Tibial nerve (tissue), 4 donors: ENCODE data around the gene CCDC124. TPM values are rescaled to one million over a fixed set of nuclear protein-coding genes. Genes with fewer than 3 reads are reported as not detected.

Experiments
- DNase-seq, 2 donors: peaks; one replicate each; pipeline ENCODE4 v3.0.0-alpha.2; 2019; ENCODE audit warnings: low spot score in 2 of 2
- H3K27ac ChIP-seq, 4 donors: fragments of 200-600 bp; sonication (generic) in 3 of 4; one replicate each; pipeline ENCODE4 v1.5.1; 2017 to 2019; ENCODE audit warnings: mild to moderate bottlenecking in 1 of 4
- H3K27me3 ChIP-seq, 2 donors: fragments of 200-600 bp; sonication (generic) in 1 of 2; one replicate each; pipeline versions ENCODE4 v1.5.1 to v1.6.0; 2017 to 2019
- H3K36me3 ChIP-seq, 3 donors: fragments of 200-600 bp; sonication (generic); one replicate each; pipeline ENCODE4 v1.5.1; 2018 to 2019
- H3K4me1 ChIP-seq, 4 donors: fragments of 200-600 bp; sonication (generic) in 3 of 4; one replicate each; pipeline ENCODE4 v1.5.1; 2017 to 2019
- H3K4me3 ChIP-seq, 4 donors: fragments of 200-600 bp; sonication (generic) in 3 of 4; one replicate each; pipeline ENCODE4 v1.5.1; 2017 to 2019; ENCODE audit warnings: mild to moderate bottlenecking in 1 of 4, moderate library complexity in 1 of 4
- H3K9me3 ChIP-seq, 4 donors: fragments of 200-600 bp; sonication (generic) in 3 of 4; one replicate each; pipeline ENCODE4 v1.5.1; 2017 to 2019
- EP300 ChIP-seq, 2 donors: sonication (generic); formaldehyde crosslinking; IDR thresholded peaks; one replicate each; pipeline ENCODE4 v1.6.1; 2017; ENCODE audit warnings: antibody characterized with exemption in 2 of 2, mild to moderate bottlenecking in 1 of 2
- POLR2A ChIP-seq, 2 donors: fragments of 450-650 bp; IDR thresholded peaks; one replicate each; pipeline ENCODE4 v1.6.1; 2017; ENCODE audit warnings: antibody characterized with exemption in 2 of 2, mild to moderate bottlenecking in 2 of 2, moderate library complexity in 2 of 2
- WGBS, 2 donors: methylation state at CpG; one replicate each; pipeline ENCODE4 v1.1.5; 2018; 5-methylcytosine and 5-hydroxymethylcytosine counted together
- total RNA-seq, 4 donors: library from RNA; depleted of rRNA; stranded (reverse); fragments of >200 nt; gene quantifications; one replicate each; pipeline ENCODE4 v1.1.0, GENCODE V29; 2016
- TF ChIP-seq, protein P1 (sequence below), 5 experiments: fragments of 200-600 bp in 3 of 5; fragments of 450-650 bp in 2 of 5; sonication (generic) in 3 of 5; IDR thresholded peaks; one replicate each; pipeline ENCODE4 v1.5.1; 2016 to 2019; ENCODE audit warnings: antibody characterized with exemption in 5 of 5, mild to moderate bottlenecking in 3 of 5, moderate library complexity in 2 of 5

CCDC124 gene
- total RNA-seq, 4 donors from 2014 or later: 29.3 to 69.0 (median 33.9) TPM

DNA sequence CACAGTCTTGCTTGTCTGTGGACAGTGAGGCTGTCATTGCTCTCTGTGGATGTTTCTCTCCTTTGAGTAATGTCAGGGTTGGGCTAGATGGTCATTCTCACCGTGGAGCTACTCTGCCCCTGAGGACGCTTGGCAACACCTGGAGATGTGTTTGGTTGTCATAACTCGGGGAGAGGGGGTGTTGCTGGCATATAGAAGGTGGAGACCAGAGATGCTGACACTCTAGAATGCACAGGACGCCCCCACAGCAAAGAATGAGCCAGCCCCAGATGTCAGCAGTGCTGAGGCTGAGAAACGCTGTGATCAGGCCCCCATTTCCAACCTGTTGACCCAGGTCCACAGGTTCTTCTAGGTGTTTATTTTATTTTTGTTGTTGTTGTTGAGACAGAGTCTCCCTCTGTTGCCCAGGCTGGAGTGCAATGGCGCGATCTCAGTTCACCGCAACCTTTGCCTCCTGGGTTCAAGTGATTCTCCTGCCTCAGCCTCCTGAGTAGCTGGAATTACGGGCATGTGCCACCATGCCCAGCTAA lies 4.6 kb downstream of the CCDC124 start:
- 80 to 83% methylated on average over 9 of the region's 9 CpGs for WGBS, 2 donors
- no peak overlapping the region for H3K4me3 ChIP-seq
- H3K27me3 ChIP-seq: no peaks in the 10 kb centered on the region
- no peaks in the 10 kb centered on the region for H3K9me3 ChIP-seq
- DNase-seq: no peak
- peaks cover 0 to 22% (median 9%) of the 10 kb centered on the region in 4 donors for H3K4me1 ChIP-seq
- no peak for TF ChIP-seq EP300 (IDR thresholded peaks at IDR 0.05)
- no peak for TF ChIP-seq POLR2A (IDR thresholded peaks at IDR 0.05)
- TF ChIP-seq, protein P1, sequence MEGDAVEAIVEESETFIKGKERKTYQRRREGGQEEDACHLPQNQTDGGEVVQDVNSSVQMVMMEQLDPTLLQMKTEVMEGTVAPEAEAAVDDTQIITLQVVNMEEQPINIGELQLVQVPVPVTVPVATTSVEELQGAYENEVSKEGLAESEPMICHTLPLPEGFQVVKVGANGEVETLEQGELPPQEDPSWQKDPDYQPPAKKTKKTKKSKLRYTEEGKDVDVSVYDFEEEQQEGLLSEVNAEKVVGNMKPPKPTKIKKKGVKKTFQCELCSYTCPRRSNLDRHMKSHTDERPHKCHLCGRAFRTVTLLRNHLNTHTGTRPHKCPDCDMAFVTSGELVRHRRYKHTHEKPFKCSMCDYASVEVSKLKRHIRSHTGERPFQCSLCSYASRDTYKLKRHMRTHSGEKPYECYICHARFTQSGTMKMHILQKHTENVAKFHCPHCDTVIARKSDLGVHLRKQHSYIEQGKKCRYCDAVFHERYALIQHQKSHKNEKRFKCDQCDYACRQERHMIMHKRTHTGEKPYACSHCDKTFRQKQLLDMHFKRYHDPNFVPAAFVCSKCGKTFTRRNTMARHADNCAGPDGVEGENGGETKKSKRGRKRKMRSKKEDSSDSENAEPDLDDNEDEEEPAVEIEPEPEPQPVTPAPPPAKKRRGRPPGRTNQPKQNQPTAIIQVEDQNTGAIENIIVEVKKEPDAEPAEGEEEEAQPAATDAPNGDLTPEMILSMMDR (IDR thresholded peaks at IDR 0.05): no peak
- no peak overlapping the region for H3K27ac ChIP-seq
- peaks cover 0 to 68% (median 0%) of the 10 kb centered on the region in 3 donors for H3K36me3 ChIP-seq

DNA sequence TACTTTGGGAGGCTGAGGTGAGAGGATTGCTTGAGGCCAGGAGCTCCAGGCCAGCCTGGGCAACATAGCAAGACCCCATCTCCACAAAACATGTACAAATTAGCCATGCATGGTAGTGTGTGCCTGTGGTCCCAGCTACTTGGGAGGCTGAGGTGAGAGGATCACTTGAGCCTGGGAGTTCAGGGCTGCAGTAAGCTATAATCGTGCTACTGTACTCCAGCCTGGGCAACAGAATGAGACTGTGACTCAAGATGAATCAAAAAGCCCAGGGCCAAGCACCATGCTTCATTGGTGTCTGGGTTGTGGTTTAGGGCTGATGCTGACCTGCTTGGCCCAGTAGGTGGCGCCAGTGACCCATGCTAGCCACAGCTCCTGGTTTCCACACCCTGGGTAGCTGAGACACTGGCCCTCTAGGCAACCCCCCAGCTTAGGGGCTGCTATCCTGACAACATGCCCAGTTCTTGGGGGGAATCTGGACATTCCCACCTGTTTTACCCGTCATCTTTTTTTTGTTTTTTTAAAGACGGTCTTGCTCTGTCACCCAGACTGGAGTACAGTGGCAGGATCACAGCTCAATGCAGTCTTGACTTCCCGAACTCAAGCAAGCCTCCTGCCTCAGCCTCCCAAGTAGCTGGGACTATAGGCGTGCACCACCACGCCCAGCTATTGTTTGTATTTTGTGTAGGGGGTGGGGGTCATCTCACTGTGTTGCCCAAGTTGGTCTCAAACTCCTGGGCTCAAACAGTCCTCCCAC lies 5.5 kb downstream of the CCDC124 start:
- TF ChIP-seq POLR2A (IDR thresholded peaks at IDR 0.05): no peak
- no peak for TF ChIP-seq EP300 (IDR thresholded peaks at IDR 0.05)
- TF ChIP-seq, protein P1 (IDR thresholded peaks at IDR 0.05): peak; percentile 86 to 92 (median 89)
- Histone ChIP-seq H3K27ac (no peak overlapping the region), H3K27me3 (no peaks in the 10 kb centered on the region), H3K9me3 (no peaks in the 10 kb centered on the region), H3K4me1 (peaks cover 0 to 20% (median 9%) of the 10 kb centered on the region in 4 donors), H3K4me3 (no peak overlapping the region), H3K36me3 (peaks cover 0 to 76% (median 0%) of the 10 kb centered on the region in 3 donors)
- DNase-seq: peak; percentile 54 to 76
- WGBS, 2 donors: 43 to 58% methylated on average over 7 of the region's 7 CpGs

DNA sequence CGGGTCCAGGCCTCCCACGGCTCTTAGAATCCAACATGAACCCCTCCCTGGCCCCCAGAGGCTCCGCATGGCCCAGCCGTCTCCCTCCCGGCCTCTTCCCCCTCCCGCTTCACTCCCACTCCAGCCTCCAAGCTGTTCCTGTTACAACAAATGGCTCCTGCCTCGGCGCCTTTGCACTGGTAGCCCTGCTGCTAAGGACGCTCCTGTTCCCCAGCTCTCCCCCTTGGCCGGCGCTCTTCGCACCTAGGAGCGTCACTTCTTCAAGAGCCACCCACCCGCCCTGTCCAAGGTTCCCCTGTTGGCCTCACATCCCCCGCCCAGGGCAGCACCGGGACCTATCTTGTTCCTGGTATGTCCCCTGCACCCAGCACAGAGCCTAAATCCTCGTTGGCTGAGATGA lies 9.4 kb downstream of the CCDC124 start:
- H3K36me3 ChIP-seq: peaks cover 0 to 78% (median 0%) of the 10 kb centered on the region in 3 donors
- TF ChIP-seq, protein P1 (IDR thresholded peaks at IDR 0.05): no peak
- TF ChIP-seq EP300 (IDR thresholded peaks at IDR 0.05): no peak
- TF ChIP-seq POLR2A (IDR thresholded peaks at IDR 0.05): no peak
- DNase-seq: no peak
- no peaks in the 10 kb centered on the region for H3K9me3 ChIP-seq
- peaks cover 0 to 13% (median 1%) of the 10 kb centered on the region in 4 donors for H3K4me1 ChIP-seq
- no peak overlapping the region for H3K4me3 ChIP-seq
- WGBS, 2 donors: 69 to 73% methylated on average over 17 of the region's 17 CpGs
- H3K27ac ChIP-seq: no peak overlapping the region
- H3K27me3 ChIP-seq: no peaks in the 10 kb centered on the region

DNA sequence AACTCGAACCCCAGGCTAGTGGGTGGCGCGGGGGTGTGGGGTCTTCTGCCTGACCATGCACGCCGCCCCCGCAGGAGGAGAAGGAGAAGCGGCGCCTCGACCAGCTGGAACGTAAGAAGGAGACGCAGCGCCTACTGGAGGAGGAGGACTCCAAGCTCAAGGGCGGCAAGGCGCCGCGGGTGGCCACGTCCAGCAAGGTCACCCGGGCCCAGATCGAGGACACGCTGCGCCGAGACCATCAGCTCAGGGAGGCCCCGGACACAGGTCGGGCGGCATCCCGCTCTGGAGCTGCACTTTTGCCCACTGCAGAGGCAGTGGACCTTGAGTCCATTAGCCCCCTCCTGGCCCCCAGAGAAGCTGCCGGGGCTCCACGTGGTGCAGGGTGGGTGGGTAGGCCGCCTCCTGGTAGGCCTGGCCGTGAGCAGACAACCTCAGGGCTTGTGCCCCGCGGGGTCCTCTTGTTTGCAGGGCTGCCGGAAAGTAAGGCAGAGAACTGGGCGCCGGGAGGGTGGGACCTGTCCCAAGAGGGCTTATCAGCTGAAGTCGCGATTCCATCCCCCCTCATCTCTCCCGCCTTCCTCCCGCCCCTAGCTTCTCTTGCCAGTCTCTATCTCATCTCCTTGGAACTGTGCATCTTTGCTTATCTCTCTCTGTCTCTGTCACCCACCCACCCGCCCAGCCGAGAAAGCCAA lies 9.9 kb downstream of the CCDC124 start:
- H3K27me3 ChIP-seq: no peaks in the 10 kb centered on the region
- no peak overlapping the region for H3K27ac ChIP-seq
- H3K4me1 ChIP-seq: peaks cover 0 to 17% (median 3%) of the 10 kb centered on the region in 4 donors
- peaks cover 0 to 72% (median 0%) of the 10 kb centered on the region in 3 donors for H3K36me3 ChIP-seq
- H3K4me3 ChIP-seq: no peak overlapping the region
- no peaks in the 10 kb centered on the region for H3K9me3 ChIP-seq
- 74 to 79% methylated on average over 38 to 41 of the region's 41 CpGs for WGBS, 2 donors
- TF ChIP-seq, protein P1 (IDR thresholded peaks at IDR 0.05): no peak
- TF ChIP-seq POLR2A (IDR thresholded peaks at IDR 0.05): no peak
- TF ChIP-seq EP300 (IDR thresholded peaks at IDR 0.05): no peak
- DNase-seq: no peak
